Activated CD4-positive, alpha-beta T cell treated with anti-CD3 and anti-CD28 coated beads for 1 hour (primary cell): ENCODE data around the gene TNFAIP1.

Experiments
- DNase-seq: peaks from one replicate; pipeline ENCODE4 v3.0.0-alpha.2; 2020

Gene TNFAIP1

DNA sequence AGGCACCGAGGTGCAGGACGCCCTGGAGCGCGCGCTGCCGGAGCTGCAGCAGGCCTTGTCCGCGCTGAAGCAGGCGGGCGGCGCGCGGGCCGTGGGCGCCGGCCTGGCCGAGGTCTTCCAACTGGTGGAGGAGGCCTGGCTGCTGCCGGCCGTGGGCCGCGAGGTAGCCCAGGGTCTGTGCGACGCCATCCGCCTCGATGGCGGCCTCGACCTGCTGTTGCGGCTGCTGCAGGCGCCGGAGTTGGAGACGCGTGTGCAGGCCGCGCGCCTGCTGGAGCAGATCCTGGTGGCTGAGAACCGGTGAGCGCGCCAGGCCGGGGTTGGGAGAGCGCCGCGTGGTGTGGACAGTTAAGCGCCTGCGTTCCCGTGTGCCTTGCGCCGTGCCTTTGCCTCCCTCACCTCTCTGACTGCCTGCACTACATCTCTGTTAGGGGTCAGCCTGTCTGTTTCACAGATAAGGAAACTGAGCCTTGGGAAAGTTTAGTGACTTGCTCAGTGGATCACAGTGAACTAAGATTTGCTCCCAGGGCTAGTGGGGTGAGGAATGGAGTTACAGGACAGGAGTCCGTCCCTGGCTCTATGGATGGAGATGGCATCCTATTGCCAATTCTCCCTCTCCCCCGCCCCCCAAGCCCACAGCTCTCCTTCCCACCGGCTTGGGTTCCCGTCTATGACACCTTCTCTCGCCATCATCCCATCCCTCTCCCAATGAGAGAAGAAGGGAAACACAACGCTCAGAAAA is 36.8 kb downstream of the TNFAIP1 start:
- no peak for DNase-seq

DNA sequence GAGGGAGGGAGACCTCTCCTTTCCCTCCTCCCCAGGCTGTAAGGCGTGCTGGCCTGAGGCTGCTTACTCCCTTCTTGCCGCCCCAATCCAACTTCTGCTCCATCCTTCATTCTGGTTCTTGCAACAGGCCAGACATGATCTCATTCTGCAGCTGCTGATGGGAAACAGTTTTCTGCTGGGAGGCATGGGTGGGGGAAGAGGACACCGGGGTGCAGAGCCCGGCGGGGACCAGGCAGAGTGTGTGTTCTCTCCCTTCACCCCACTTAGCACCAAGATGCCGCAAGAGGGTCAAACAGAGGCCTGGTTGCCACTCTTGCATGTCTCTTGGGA is 37.3 kb downstream of the TNFAIP1 start:
- DNase-seq: no peak

DNA sequence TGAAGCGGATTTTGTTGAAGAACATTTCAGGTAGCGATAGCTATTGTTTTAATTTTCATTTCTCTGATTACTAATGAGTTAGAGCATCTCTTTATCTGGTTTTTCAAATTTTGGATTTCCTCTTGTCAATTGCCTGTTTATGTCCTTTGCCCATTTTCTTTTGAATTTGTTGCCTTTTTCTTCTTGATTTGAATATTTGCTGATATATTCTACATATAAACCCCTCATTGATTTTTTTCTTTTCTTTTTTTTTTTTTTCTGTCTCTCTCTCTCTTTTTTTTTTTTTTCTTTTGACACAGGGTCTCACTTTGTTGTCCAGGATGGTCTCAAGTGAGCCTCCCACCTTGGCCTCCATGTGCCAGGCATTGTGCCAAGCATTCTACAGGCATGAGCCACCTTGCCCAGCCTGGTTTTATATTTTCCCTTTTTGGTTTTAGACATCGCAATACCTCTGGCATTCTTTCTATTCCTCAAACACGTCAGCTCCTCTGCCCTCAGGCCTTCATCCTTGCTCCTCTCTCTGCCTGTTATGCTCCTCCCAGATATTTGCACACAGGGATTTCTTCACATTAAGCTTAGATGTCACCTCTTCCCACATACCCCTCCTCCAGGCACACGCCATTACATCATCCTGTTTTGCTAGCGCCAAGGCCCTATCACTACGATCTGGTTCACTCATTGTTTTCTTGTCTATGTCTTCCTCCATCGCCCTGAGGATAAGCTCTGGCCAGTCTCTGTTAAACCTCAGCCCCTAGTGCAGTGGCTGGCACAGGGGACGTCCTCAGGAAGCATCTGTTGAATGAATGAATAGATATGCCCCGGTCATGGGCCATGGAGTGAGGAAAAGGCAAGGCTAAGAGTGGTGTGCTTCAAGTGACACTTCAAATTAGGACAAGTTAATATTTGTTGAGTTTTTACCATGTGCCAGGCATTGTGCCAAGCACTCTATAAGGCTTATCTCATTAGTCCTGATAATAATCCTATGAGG is 44.5 kb downstream of the TNFAIP1 start:
- DNase-seq: no peak

DNA sequence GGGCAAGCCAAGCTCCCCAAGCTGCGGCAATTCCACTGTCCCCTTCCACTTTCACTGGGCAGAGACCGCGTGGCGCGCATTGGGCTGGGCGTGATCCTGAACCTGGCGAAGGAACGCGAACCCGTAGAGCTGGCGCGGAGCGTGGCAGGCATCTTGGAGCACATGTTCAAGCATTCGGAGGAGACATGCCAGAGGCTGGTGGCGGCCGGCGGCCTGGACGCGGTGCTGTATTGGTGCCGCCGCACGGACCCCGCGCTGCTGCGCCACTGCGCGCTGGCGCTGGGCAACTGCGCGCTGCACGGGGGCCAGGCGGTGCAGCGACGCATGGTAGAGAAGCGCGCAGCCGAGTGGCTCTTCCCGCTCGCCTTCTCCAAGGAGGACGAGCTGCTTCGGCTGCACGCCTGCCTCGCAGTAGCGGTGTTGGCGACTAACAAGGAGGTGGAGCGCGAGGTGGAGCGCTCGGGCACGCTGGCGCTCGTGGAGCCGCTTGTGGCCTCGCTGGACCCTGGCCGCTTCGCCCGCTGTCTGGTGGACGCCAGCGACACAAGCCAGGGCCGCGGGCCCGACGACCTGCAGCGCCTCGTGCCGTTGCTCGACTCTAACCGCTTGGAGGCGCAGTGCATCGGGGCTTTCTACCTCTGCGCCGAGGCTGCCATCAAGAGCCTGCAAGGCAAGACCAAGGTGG is 45.7 kb downstream of the TNFAIP1 start:
- no peak for DNase-seq

DNA sequence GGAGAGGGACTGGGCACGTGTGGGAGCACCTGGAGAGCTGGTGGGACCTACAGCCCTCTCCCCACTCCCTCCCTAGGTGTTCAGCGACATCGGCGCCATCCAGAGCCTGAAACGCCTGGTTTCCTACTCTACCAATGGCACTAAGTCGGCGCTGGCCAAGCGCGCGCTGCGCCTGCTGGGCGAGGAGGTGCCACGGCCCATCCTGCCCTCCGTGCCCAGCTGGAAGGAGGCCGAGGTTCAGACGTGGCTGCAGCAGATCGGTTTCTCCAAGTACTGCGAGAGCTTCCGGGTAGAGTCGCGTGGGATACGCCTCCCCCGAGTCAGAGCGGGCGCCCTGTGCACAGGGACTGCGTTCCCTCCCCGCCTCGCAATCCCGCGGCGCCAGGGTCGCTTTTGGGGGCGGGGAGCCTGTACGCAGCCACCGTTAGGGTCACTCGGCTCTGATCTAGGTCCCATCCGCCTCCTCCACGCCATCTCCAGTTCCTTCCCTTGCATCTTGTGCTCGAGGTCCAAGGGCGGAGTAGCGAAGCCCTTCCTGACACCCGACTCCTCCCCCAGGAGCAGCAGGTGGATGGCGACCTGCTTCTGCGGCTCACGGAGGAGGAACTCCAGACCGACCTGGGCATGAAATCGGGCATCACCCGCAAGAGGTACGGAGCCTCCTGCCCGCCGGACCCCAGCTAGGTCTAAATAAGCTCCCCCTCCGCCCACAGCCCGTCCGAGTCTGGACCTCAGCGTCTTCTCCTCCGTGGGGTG is 48.9 kb downstream of the TNFAIP1 start:
- peak; percentile 42 for DNase-seq

DNA sequence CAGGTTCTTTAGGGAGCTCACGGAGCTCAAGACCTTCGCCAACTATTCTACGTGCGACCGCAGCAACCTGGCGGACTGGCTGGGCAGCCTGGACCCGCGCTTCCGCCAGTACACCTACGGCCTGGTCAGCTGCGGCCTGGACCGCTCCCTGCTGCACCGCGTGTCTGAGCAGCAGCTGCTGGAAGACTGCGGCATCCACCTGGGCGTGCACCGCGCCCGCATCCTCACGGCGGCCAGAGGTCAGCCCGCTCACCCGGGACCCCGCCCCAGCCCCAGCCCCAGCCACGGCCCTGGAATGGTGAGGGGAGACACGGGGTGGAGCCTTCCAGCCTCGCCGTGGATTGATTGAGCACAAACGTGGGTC is 49.5 kb downstream of the TNFAIP1 start:
- DNase-seq: no peak

DNA sequence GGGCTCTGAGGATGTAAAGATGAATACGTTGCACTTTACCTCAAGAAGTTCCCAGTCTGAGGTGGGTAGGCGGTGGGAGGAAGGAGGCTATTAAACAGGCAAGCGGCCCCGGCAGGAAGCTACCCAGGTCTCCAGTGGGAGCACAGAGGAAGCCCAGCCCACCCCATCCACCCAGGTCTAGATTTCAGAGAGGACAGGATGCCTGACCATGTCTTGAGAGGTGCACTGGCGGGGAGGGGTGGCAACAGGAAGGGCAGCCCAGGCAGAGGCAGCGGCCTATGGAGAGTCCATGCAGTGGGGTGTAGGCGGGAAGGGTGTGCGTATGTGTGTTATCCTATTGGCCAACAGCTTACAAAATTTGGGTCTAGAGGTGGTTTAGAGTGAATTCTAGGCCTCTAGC is 49.8 kb downstream of the TNFAIP1 start:
- no peak for DNase-seq

DNA sequence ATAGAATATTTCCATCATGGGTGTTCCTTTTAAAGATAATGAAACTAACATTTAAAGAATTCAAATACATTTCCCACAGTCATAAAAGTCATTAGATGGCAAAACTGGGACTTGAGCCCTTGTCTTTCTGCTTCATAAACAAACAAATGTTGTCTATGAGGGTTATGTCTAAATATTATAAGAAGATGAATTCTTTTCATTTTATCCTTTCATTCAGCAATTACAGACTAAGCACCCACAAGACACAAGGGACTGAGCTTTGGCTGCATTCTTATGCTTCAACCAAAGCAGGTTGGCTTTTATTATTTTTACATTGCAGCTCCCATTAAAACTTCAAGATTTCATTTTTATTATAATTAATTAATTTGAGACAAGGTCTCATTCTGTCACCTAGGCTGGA is 50.8 kb downstream of the TNFAIP1 start:
- no peak for DNase-seq

DNA sequence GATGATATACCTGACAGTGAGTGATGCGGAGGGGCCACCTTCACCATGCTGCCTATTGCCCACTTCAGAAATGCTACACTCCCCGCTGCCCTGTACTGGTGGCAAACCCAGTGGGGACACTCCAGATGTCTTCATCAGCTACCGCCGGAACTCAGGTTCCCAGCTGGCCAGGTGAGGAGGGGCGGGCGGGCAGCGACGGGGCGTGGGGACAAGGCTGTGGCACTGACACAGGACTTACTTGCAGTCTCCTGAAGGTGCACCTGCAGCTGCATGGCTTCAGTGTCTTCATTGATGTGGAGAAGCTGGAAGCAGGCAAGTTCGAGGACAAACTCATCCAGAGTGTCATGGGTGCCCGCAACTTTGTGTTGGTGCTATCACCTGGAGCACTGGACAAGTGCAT is 52.5 kb downstream of the TNFAIP1 start:
- DNase-seq: no peak

DNA sequence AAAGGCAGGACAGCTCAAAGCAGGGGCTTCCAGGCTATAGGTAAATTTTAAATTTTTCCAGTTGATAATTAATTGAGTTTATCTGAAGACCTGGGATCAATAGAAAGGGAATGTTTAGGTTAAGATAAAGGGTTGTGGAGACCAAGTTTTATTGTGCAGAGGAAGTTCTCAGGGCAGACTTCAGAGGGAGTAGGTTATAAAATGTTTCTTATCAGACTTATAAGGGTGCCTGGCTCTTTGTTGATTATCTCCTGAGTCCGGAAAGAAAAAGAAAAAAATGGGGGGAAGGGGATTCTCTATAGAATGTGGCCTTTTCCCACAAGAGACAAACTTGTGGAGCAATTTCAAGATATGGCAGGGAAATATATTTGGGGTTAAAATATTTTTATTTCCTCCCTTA is 54.6 kb downstream of the TNFAIP1 start:
- DNase-seq: no peak

DNA sequence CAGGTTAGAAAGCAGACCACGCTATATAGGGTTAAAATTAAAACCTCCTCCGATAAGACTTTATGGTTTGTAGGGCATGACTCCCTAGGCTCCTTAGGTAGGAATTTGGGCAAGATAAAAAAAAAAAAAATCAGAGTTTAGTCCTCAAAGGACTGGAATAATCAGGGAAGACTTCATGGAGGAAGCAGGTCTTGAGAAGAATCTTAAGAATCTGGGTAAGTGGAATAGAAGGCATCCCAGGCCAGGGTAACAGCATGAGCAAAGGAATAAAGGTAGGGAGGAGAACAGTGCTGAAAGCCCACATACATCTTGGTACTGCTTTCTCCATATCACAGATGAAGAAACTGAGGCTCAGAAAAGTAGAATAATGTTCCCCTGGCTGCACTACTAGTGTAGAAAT is 55.0 kb downstream of the TNFAIP1 start:
- DNase-seq: no peak

DNA sequence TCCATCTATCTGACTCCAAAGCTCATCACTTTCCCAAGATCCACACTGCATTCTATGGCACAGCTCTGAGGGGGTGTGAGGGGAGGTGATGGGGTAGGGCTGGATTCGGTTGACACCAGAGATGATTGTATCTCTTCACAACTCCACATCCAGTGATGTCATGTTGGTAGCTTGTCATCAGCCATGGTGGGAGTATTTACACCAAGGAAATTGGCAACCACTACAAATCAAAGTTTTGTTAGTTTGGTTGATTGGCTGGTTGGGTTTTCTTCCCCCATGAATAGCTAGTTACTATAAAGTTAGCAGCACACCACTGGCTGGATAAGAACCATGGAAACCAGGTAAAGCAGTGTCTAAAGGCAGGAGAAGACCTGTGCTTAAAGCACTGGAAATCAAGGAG is 55.4 kb downstream of the TNFAIP1 start:
- DNase-seq: no peak

DNA sequence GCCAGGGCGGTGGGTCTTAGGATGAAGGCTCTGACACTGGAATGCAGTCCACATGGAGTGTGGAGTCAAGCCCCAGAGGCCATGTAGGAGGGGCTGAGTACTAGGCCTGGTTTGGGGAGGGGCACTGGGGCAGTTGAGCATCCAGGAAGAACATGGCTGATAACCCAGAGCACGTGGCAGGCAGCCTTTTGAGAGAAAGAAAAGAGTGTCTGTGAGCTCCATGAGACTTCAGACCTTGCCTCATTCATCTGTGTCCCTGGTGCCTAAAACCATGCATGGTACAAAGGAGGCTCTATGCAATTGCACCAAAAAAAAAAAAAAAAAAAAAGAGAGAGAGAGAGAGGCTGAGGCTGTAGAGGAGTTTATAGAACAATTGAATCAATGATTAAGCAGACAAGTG is 55.8 kb downstream of the TNFAIP1 start:
- no peak for DNase-seq

DNA sequence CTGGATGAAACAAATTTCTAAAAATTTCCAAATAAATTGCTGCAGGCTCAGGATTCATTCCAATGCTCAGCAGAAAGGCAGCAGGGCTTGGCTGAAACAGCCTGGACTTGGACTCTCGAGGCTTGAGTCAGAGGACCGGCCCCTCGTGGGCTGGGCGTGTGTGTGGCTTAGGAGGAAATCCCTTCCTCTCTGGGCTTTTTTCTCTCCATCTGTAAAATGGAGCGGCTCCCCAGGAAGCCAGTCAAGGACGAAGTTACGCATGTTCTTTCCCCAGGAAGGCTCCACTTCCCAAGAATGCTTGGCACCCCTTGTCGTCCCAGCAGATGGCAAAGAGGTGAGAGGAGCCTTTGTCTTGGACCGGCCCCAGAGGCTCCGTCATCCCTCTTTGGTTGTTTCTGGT is 56.9 kb downstream of the TNFAIP1 start:
- no peak for DNase-seq

DNA sequence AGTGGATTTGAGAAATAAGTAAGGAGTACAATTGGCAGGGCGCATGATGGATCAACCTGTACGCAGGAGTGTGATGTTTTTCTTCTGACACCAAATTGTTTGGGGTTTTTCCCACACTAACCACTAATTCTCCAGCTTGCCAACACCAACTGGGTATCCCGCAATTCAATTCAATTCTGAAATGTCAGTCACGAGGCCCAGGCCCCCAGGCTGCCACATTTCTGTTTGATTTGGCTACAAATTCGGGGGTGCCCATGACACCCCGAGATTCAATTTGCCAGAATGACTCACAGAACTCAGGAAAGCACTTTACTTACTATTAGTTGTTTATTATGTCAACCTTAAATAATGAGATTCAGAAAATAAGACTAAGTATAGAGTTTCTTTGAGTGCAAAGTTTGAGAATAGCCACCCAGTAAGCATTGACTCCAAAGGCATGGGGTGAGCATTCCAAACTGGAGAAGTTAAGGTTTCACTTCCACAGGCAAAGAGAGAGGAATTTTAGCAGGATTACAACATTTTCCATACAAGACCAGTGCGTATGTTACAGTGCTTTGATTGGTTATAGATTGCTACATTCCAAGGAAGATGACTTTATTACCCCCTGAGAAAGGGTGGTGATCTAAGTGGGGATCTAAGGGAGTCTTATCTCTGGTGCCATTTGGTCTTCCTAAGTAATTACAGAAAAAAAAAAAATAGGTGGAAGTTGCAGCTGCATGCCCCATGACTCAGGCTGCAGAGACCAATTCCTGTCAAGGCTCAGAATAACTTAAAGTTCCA is 59.0 kb downstream of the TNFAIP1 start:
- DNase-seq: no peak

DNA sequence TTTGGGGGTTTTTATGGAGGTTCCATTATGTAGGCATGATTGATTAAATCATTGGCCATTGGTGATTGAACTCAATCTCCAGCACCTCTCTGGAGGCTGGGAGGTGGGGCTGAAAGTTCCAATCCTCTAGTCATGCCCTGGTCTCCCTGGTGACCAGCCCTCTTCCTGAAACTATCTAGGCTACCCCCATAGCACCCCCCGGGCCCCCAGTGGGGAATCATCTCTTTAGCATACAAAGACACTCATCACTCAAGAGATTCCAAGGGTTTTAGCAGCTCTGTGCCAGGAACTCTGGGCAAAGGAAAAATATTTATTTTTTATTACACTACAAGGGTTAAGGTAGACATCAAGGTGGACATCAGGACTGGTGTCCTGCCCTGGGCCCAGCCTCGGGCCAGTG is 59.9 kb downstream of the TNFAIP1 start:
- DNase-seq: no peak

DNA sequence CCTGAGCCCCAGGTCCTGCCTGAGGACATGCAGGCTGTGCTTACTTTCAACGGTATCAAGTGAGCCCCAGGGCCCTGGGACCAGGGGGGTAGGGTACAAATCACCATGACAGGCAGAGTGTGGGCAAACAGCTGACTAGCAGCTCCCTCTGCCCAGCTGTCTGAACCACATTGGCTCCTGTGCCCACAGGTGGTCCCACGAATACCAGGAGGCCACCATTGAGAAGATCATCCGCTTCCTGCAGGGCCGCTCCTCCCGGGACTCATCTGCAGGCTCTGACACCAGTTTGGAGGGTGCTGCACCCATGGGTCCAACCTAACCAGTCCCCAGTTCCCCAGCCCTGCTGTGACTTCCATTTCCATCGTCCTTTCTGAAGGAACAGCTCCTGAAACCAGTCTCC is 60.4 kb downstream of the TNFAIP1 start:
- no peak for DNase-seq
